Fibroblast of lung (primary cell): ENCODE results near the gene KLHL29. TPM values are rescaled to one million over a fixed set of nuclear protein-coding genes. Genes with fewer than 3 reads are reported as not detected.

ENCODE experiments used
- DNase-seq, 2 donors: peaks; one replicate each; pipeline versions ENCODE4 v3.0.0 to v3.0.0-alpha.2; 2010; ENCODE audit warnings: low read depth in 2 of 2
- H2AFZ ChIP-seq: 2 replicates; pipeline ENCODE4 v1.5.1; 2012; ENCODE audit warnings: low read length, control low read depth, inconsistent platforms
- H3K27ac ChIP-seq: 2 replicates; pipeline ENCODE4 v1.5.1; 2011; ENCODE audit warnings: low read length, control low read depth; ENCODE audit not compliant: insufficient read depth
- H3K27me3 ChIP-seq: 2 replicates; pipeline ENCODE4 v1.5.1; 2011; ENCODE audit warnings: mild to moderate bottlenecking, low read length; ENCODE audit not compliant: control insufficient read depth, insufficient read depth
- H3K36me3 ChIP-seq: 2 replicates; pipeline ENCODE4 v1.5.1; 2011; ENCODE audit warnings: low read length; ENCODE audit not compliant: control insufficient read depth, insufficient read depth
- H3K4me1 ChIP-seq: 2 replicates; pipeline ENCODE4 v1.5.1; 2011; ENCODE audit warnings: low read length; ENCODE audit not compliant: control insufficient read depth, insufficient read depth; ENCODE audit errors: extremely low read depth
- H3K4me2 ChIP-seq: 2 replicates; pipeline ENCODE4 v1.5.1; 2011; ENCODE audit warnings: low read length, control low read depth; ENCODE audit not compliant: insufficient read depth; ENCODE audit errors: extremely low read depth
- H3K4me3 ChIP-seq, 4 experiments: fragments of 200-600 bp in 1 of 4; sonication (generic) in 1 of 4; replicated peaks in 1 of 4; 2 replicates each; pipeline ENCODE4 v1.5.1; 2011 to 2016; ENCODE audit warnings: low read length in 4 of 4, low read depth in 3 of 4, mild to moderate bottlenecking in 3 of 4, control low read depth in 2 of 4, inconsistent platforms in 1 of 4, mixed read lengths in 1 of 4; ENCODE audit not compliant: insufficient read depth in 1 of 4; ENCODE audit errors: control extremely low read depth in 1 of 4
- H3K79me2 ChIP-seq: 2 replicates; pipeline ENCODE4 v1.5.1; 2012; ENCODE audit warnings: mild to moderate bottlenecking, low read length, inconsistent platforms; ENCODE audit not compliant: control insufficient read depth, insufficient read depth
- H3K9ac ChIP-seq: 2 replicates; pipeline ENCODE4 v1.5.1; 2011; ENCODE audit warnings: mild to moderate bottlenecking, low read length, control low read depth; ENCODE audit not compliant: insufficient read depth
- H3K9me3 ChIP-seq: 2 replicates; pipeline ENCODE4 v1.5.1; 2012; ENCODE audit warnings: low read depth, low read length; ENCODE audit not compliant: control insufficient read depth, insufficient read depth
- H4K20me1 ChIP-seq: 2 replicates; pipeline ENCODE4 v1.5.1; 2011; ENCODE audit warnings: low read length; ENCODE audit not compliant: control insufficient read depth, insufficient read depth; ENCODE audit errors: extremely low read depth
- EZH2 ChIP-seq: IDR thresholded peaks from 2 replicates; pipeline ENCODE4 v1.5.1; 2012; ENCODE audit warnings: low read length, control low read depth, mild to moderate bottlenecking; ENCODE audit errors: missing control alignments
- polyA plus RNA-seq, 2 donors: library from polyadenylated mRNA; depleted of rRNA in 1 of 2; stranded (reverse) in 1 of 2; unstranded in 1 of 2; fragments of >200 nt; gene quantifications; 2 replicates each; pipeline ENCODE4 v1.2.1, GENCODE V29; 2011 to 2012; ENCODE audit warnings: missing spikeins in 1 of 2
- total RNA-seq: library from RNA; depleted of rRNA; stranded (reverse); fragments of >200 nt; gene quantifications from 2 replicates; pipeline ENCODE4 v1.2.1, GENCODE V29; 2014
- TF ChIP-seq, protein P1 (sequence below), 2 donors: IDR thresholded peaks in 1 of 2; conservative IDR thresholded peaks in 1 of 2; 1 replicate in 1 of 2; 2 replicates in 1 of 2; pipeline ENCODE4 v1.5.1; 2011 to 2012; ENCODE audit warnings: low read length in 2 of 2, control low read depth in 1 of 2, inconsistent platforms in 1 of 2, low read depth in 1 of 2, mild to moderate bottlenecking in 1 of 2

The KLHL29 gene
- total and polyA plus RNA-seq, 2 donors (not counting 1 experiment from before 2014, with no cell fraction given) = 7.1 to 7.9 TPM

DNA sequence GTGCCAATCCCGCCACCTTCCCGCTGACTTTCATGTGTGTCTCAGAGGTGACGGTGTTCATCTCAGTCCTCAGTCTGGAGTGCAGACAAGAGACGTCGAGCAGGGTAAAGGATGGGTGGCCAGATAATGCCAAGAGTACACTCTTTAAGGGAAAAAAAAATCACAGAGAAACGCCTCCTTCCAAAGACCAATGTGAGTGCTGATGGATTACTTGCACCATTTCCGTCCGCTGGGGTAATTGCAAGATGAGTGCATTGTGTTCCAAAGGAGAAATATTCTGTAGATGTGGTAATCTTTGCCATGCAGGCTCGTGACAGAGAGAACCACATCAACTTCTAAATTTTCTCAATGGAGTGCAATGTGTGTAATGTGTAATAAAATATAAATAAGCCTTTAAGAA is 81.0 kb downstream of the KLHL29 start:
- no peaks in the 10 kb centered on the region for H3K36me3 ChIP-seq
- no peaks in the 10 kb centered on the region for H3K27me3 ChIP-seq
- no peaks in the 10 kb centered on the region for H3K79me2 ChIP-seq
- H3K9ac ChIP-seq = no peak overlapping the region
- peak in 1 of 2 donors; percentile 76 for DNase-seq
- no peak overlapping the region for H3K4me2 ChIP-seq
- no peaks in the 10 kb centered on the region for H4K20me1 ChIP-seq
- TF ChIP-seq, protein P1, sequence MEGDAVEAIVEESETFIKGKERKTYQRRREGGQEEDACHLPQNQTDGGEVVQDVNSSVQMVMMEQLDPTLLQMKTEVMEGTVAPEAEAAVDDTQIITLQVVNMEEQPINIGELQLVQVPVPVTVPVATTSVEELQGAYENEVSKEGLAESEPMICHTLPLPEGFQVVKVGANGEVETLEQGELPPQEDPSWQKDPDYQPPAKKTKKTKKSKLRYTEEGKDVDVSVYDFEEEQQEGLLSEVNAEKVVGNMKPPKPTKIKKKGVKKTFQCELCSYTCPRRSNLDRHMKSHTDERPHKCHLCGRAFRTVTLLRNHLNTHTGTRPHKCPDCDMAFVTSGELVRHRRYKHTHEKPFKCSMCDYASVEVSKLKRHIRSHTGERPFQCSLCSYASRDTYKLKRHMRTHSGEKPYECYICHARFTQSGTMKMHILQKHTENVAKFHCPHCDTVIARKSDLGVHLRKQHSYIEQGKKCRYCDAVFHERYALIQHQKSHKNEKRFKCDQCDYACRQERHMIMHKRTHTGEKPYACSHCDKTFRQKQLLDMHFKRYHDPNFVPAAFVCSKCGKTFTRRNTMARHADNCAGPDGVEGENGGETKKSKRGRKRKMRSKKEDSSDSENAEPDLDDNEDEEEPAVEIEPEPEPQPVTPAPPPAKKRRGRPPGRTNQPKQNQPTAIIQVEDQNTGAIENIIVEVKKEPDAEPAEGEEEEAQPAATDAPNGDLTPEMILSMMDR (conservative IDR thresholded peaks at IDR 0.05 in 1 of 2, IDR thresholded peaks at IDR 0.05 in 1 of 2; ENCODE audit: low read depth in 1 of 2, low read length in 2 of 2) = no peak
- no peak for TF ChIP-seq EZH2
- H3K9me3 ChIP-seq = no peaks in the 10 kb centered on the region
- no peak overlapping the region for H2AFZ ChIP-seq
- no peak overlapping the region for H3K4me3 ChIP-seq
- H3K4me1 ChIP-seq = no peaks in the 10 kb centered on the region
- H3K27ac ChIP-seq = no peak overlapping the region

DNA sequence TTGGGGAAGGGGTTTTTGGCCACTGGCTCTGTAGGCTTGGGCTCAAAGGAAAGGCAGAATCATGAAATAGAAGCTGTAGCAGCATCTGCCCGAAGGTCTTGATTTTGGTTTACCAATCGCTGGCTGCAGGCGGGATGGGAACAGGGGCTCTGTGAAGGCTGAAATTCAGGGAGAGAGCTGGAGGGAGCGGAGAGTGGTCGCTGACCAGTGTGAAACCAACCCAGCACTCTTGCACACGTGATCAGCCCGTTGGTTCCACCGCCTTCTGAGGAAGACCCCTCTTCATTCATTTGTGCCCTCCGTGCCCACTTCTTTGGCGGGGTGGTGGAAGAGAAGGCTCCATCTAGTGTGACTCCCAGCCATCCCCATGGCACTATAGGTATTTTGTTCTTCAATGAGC is 82.6 kb downstream of the KLHL29 start:
- Histone ChIP-seq H3K4me2 (no peak overlapping the region), H3K27me3 (no peaks in the 10 kb centered on the region), H3K4me3 (no peak overlapping the region), H2AFZ (no peak overlapping the region), H3K27ac (no peak overlapping the region), H3K36me3 (no peaks in the 10 kb centered on the region), H3K9me3 (no peaks in the 10 kb centered on the region), H3K79me2 (no peaks in the 10 kb centered on the region), H3K4me1 (no peaks in the 10 kb centered on the region), H3K9ac (no peak overlapping the region), H4K20me1 (no peaks in the 10 kb centered on the region)
- DNase-seq = no peak
- TF ChIP-seq, protein P1 (conservative IDR thresholded peaks at IDR 0.05 in 1 of 2, IDR thresholded peaks at IDR 0.05 in 1 of 2; ENCODE audit: low read depth in 1 of 2, low read length in 2 of 2) = no peak
- no peak for TF ChIP-seq EZH2

DNA sequence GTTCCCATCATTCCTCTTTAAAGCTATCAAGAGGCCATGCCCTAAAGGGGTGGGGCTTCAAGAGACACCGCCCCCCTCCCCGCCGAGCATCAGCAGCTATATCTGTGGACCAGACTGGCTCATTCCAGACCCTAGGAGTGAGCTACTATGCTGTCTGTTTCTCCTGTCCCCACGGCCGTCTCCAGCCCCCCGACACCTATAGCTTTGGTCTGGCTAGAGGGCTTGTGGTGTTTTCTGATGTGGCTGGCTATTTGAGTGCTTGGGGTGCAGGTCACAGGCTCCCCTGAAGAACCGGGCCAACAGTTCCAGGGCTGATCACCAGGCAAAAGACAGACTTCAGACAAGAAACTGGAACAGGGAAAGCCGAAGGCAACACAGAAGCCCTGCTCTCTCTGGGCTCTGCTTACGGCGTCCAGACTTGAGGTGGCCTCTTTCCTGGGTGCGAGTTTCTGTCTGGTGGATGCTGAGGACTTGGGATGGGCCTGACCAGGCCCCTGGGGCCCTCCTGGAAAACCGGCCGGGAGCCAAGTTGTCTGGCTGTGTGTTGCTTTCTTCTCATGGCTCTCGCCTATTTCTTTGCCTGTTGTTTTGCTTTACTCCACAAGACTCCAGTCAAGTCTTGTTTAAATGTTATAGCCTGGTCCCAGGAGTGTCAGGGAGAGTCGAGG is 83.6 kb downstream of the KLHL29 start:
- H3K9ac ChIP-seq = no peak overlapping the region
- no peaks in the 10 kb centered on the region for H3K79me2 ChIP-seq
- DNase-seq = no peak
- no peak overlapping the region for H3K4me3 ChIP-seq
- no peaks in the 10 kb centered on the region for H3K9me3 ChIP-seq
- H3K27ac ChIP-seq = no peak overlapping the region
- no peak overlapping the region for H2AFZ ChIP-seq
- no peak overlapping the region for H3K4me2 ChIP-seq
- H4K20me1 ChIP-seq = no peaks in the 10 kb centered on the region
- H3K27me3 ChIP-seq = no peaks in the 10 kb centered on the region
- no peaks in the 10 kb centered on the region for H3K36me3 ChIP-seq
- TF ChIP-seq EZH2 = no peak
- no peaks in the 10 kb centered on the region for H3K4me1 ChIP-seq
